GM19025 (cell line): Measurements from ENCODE around the gene GLRA1.
"Not testable (repeated sequence)": the region's sequence is repeated elsewhere in the genome, so short reads cannot be mapped to it uniquely, and the experiment has no call there.

ENCODE experiments used
- ATAC-seq: cut with Tn5 transposase; IDR thresholded peaks from one replicate; pipeline ENCODE4 v1.9.1; 2021; ENCODE audit warnings: mild to moderate bottlenecking, low read depth, moderate library complexity; ENCODE audit not compliant: unreplicated experiment

The GLRA1 gene

DNA sequence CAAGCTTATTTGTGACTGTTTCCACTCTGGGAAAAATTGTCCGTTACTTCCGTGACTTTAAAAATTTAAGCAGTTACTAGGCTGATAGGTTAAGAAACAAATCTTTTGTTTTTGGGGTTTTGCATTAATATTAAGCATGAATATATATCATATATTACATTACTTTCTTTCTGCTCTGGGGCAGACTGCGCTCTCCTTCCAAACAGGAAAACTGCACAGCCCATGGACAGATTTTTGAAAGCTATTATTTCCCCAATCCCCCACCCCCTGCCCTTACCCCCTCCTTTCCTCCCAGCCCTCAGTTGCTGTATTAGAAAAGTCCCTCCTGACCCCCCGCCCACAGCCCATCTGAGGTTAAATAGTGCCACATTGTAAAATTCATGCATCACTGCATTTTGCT lies 102.5 kb downstream of the GLRA1 start:
- no peak for ATAC-seq

DNA sequence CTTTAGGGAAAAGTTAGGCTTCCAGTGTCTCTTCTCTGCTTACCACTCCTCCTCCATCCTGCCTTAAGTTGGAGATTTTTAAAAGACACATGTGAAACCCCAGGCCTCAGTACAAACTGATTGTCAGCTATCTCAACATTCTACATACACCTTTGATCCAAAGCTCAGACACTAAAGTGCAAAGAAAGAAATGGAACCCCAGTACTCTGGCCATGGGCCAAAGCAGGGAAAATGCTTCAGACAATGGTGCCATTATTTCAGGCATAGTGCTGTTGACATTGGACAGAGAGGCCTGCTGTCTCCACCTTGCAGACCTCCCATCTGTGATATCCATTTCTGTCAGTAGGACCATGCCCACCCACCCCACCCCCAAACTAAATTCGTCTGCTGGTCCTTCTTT lies 103.7 kb downstream of the GLRA1 start:
- ATAC-seq, result no peak

DNA sequence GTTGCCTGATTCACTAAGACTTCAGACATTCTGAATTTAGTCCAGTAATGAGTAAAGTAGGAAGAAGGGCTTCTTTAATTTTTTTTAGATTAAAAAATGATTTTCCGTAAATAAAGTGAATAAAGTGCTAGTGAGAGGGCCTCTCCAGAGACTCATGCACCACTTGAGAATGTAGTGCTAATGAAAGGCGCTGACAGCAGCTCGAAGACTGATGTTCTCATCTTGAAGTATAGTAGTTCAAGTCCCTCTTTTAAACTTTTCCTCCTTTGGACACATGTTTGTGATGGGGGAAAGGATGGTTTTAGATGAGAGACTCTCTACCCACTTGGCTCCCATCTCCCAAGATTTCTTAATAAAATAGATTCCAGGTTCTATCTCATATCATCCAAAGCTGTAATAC lies 104.4 kb downstream of the GLRA1 start:
- no peak for ATAC-seq

DNA sequence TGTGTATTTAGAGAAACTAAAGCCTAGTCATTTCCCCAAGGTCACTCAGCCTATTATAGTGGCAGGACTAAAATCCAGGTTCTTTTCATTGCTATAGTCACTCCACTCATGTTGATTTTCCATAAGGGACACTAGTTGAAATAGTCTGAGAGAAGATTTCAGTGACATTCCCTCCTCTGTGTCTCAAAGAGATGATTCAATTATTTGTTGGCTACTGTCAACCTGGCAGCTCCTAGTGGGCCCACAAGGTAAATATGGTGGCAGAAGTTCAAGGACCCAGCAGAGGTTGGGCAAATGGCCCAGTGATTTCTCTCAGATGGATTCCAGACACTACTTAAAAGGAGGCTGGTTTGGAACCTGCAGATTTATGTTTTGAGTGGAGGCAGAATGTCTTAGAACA lies 104.8 kb downstream of the GLRA1 start:
- no peak for ATAC-seq

DNA sequence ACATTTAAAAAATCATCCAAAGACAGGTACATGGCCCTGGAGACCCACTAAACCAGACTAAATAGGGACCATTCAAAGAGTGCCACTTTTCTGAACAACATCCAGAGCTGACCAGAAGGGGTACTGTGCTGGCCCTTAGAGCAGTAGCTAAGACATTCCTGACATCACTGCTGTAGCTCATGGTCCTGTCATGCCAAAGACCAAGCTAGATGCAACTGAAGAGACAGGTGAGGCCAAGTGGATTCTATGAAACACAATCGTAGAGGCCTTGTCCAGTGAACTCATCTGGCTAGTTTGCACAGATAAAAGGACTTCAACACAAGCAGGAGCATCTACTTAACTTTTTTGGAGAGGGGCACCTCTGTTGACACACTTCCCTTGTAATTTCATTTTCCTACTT lies 109.6 kb downstream of the GLRA1 start:
- no peak for ATAC-seq

DNA sequence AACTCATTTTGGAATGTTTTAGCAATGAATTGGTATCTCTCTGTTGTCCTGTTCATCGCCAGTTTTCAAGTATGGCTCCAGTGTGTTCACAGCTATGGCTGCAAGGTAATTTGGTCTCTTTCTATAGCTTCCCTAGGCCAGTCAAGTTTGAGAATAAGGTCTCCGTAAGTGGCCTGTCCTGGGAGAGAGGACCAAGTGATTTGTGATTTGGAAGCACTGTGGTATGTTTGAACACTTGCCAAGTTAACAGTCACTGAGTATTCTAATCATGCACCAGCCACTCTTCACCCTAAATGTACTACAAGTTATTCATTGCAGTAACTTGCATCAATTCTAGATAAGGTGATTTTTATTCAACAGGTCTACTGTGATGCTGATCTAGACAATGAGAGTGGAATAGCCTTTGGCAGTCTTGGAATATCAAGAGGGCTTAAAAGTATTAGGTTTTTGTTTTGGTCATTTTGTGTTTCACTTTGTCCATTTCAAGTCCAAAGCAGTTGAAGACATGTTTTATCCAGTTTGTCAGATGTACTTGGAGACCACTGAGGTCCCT lies 111.8 kb downstream of the GLRA1 start:
- ATAC-seq, result no peak

DNA sequence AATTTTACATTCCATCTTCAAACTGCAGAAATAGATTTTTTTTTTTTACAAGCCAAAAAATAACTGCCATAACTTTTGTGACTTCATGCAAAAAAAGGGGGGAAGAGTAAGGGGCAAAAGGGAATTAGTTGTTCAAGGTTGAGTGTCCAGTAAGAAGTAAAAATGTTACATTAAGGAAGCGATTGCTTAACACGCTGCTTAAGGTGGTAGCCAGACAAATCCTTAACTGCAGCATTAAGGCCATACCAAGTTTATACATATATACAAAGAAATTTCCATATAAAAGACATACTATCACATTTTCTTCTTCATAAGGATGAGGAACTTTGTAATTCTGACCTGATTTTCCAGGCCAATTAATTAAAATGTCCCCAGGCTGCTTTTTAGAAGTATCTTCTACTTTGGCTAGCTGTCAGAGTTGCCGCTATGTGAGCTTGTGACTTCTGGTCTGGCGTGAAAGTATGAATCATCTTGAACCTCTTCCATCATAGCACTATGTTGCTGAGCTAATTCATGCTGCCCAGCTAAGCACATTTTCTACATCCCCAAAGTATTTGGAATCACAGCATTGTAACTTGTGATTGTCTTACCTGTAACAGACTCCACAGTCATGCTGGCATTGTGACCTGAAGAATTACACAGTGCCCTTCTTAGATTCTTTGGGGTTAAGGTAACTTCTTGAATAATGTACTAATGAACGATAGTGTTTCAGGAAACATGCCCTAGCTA lies 112.9 kb downstream of the GLRA1 start:
- ATAC-seq, result no peak

DNA sequence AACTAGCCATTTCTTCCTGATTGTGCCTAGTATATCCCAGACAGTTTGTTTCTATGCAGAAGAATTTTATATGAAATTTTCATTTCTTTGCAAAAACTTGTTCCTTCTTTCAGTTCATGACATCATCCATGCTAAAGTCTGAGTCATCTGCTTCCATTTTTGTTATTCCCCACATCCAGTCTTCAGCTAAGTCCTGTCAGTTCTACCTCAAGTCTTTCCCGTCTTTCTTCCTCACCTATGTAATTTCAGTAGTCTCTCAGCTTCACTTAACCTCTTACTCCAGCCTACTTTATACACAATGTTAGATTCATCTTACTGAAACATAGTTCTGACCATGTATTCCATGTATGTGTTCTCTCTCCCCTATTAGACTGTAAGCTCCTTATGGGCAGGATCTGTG lies 113.8 kb downstream of the GLRA1 start:
- no peak for ATAC-seq

DNA sequence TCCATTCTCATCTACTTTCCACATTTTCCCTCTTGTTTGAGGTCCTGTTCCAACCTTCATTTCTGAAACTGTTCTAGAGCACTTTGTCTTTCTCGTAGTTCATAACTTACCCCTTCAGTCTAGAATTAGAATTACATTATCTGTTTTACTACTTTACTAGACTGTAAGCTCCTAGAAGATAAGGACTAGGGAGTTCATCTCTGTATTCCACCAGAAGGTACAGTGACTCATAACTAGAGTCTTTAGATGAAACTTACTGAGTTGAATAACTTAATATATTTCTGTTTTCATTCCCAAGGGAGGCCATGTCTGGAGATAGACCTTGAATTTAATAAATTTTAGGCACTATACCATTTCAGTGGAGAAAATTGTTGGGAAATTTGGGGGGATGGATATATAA lies 114.2 kb downstream of the GLRA1 start:
- no peak for ATAC-seq

DNA sequence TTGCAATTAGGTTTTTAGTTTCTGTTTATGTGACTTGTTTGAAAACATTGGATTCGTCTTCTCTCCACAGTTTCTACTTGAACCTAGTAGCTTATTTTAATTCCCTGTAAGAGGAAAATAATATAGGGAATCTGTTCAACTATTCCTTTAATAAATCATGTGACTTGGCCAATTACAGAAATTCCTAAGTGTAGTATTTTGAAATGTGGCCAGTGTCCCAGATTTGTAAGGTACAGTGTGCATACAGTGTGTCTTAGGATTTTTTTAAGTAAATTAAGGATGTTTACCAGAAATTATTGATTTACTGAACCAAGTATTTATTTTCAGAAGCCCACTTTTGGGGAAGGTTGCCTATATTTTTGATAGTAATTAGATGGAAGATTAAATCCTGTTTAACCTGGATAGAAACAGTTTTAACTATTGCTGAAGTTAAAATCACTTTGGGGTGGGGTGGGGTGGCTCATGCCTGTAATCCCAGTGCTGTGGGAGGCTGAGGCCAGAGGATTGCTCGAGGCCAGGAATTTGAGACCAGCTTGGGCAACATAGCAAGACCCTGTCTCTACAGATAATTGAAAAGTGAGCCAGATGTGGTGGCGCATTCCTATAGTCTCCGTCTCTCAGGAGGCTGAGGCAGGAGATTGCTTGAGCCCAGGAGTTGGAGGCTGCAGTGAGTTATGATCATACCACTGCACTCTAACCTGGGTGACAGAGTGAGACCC lies 116.0 kb downstream of the GLRA1 start:
- ATAC-seq, result no peak

DNA sequence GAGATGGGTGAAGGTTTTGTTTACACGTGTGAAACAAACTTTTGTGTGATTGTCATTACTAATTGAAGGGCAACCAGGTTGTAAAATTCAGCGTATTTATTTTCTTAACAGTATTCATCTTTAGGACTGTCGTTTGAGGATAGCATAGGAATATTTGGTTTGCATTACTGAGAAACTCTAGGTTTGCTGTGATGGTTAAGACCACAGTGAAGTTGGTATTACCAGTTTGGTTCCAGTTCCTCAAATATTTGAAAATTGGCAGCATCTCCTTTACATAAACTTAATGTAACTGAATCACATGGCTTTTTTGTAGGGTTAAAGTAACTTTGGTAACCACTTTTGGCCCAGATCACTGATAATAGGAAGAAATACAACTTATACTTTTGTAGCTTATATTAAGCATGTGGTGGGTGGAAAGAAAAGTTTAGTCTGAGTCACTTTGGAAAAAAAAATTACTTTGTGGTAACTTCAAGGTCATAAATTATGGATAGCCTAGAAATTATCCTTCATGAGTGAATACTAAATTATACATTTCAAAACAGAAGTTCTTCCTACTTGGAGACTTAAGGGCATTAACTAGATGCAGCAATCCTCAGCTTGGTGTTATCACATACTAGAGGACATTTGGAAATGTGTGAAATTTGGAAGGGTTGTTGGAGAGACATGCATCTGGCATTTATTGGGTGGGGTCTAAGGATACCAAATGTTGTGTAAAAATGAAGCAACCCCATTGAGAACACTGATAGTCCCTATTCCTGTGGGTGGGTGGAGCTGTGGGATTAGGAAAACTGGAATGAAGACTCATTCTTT lies 119.0 kb downstream of the GLRA1 start:
- ATAC-seq, result no peak

DNA sequence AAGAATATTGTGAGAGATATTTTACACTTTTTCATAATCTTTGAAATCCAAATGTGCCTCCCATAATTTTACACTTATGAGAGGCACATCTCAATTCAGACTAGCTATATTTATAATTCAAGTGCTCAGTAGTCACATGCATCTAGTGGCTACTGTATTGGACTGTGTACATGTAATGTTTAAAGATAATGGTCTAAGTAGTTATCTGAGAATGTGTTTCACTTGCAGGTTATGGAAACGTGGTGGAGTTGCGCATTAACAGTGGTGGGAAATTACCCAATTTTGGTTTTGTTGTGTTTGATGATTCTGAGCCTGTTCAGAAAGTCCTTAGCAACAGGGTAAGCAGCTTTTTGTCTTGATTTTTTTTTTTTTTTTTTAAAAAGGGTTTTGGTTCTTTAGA lies 124.1 kb downstream of the GLRA1 start:
- no peak for ATAC-seq

DNA sequence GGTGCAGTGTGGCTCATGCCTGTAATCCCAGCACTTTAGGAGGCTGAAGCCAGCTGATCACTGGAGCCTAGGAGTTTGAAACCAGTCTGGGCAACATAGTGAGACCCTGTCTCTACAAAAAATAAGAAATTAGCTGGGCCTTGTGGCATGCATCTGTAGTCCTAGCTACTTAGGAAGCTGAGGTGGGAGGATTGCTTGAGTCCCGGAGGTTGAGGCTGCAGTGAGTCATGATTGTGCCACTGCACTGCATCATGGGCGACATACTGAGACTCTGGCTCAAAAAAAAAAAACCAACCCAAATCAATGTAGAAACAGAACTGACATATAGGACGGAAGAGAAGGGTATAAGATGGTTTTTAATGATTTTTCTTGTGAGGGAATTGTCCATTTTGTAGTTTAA lies 125.2 kb downstream of the GLRA1 start:
- no peak for ATAC-seq

DNA sequence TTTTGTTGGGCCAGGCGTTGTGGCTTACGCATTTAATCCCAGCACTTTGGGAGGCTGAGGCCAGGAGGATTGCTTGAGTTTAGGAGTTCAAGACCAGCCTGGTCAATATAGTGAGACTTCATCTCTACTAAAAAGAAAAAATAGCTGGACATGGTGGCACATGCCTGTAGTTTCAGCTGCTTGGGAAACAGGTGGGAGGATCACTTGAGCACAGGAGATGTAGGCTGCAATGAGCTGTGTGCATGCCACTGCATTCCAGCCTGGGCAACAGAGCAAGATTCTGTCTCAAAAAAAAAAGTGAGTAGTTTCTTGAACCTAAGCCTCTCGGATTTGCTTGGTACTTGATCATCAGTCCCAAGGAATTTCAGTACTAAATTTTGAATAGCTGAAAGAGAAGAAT lies 126.0 kb downstream of the GLRA1 start:
- ATAC-seq, result no peak

DNA sequence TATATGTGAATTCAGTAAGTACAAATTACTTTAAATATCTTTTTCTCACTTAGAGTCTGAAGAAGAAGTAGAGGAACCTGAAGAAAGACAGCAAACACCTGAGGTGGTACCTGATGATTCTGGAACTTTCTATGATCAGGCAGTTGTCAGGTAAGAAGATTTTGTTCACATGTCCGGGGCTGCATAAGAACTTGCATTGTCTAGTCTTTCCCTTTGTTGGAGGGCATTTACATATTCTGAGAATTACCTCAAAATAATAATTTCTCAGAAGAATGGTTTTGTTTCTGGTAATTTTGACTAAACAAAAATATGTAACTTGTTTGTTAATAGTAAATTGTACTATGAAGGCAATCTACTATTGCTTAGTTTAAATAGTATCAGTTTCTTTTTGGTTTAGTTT lies 129.2 kb downstream of the GLRA1 start:
- no peak for ATAC-seq

DNA sequence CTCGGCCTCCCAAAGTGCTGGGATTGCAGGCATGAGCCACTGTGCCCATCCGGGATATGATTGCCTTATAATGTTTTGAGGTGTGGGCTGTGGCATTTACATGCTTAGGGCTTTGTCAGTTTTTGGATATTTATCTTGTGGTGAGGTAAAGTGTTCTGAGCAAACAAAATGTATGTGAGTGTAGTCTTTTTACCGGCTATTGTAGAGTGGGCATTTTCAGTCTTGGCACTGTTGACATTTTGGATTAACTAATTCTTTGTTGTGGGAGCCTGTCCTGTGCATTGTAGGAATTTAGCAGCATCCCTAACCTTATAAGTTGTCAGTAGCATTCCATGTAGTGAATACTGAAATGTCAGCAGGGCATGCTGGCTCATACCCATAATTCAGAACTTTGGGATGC lies 131.3 kb downstream of the GLRA1 start:
- no peak for ATAC-seq

DNA sequence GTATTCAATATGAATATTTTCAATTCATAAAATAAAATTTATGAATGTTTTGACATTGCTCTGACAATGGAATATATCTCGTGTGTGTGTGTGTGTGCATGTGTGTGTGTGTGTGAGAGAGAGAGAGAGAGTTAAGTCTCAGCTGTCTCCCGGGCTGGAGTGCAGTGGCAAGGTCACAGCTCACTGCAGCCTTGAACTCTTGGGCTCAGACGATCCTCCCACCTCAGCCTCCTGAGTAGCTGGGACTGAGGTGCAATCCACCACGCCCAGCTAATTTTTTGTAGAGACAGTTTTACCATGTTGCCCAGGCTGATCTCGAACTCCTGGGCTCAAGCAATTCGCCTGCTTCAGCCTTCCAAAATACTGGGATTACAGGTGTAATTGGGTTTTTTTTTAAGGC lies 136.8 kb downstream of the GLRA1 start:
- ATAC-seq, result no peak

DNA sequence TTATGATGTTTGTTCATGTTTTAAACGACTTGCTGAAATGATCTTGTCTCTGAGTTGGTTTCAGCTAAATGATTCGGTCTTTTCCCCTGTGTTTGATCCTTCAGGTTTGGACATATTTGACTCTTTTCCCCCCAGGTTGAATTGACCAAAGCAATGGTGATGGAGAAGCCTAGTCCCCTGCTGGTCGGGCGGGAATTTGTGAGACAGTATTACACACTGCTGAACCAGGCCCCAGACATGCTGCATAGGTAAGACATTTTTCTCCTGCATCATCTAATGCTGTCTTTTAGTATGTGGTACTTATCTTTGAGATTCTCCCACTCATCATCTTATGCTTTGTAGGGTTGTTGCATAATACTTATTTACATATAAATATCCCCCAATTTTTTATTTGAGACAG lies 138.2 kb downstream of the GLRA1 start:
- no peak for ATAC-seq

DNA sequence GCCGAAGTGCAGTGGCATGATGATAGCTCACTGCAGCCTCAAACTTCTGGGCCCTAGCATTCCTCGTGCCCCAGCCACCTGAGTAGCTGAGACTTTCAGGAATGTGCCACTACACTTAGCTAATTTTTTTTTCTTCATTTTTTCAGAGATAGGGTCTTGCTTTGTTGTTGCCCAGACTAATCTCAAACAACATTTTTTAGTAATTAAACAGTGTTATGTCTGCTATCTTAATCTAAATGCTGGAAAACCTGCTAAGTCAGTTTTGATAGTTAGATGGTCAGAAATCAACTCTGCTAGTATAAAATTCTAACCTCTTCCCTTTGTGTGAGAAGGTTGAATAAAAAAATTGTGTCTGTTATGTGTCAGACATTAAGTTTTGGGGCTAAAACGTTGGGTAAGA lies 140.5 kb downstream of the GLRA1 start:
- no peak for ATAC-seq

DNA sequence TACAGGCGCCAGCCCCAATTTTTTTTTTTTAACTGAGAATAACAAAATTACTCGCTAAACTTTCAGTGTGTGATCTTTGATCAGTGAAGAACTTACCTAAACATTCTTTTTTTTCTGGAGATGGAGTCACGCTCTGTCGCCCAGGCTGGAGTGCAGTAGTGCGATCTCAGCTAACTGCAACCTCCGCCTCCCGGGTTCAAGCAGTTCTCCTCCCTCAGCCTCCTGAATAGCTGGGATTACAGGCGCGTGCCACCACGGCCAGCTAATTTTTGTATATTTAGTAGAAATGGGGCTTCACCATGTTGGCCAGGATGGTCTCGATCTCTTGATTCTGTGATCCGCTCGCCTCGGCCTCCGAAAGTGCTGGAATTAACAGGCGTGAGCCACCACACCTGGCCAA lies 141.0 kb downstream of the GLRA1 start:
- not testable (repeated sequence) for ATAC-seq

DNA sequence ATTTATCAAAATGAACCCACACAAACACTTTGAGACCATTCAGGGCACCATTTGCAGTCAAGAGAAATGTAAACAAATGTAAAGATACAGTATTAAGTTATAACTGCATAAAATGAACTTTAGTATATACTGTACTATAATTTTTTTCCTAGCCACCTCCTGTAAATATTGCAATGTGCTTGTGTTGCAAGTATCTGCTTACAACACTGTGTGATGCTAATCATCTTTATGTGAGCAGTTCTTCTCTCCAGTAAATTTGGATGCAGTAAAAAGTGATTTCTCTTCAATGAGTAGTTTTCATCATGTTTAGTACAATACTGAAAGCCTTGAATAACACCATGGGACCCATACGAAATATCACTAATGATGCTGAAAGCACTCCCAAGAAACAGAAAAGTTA lies 143.4 kb downstream of the GLRA1 start:
- no peak for ATAC-seq
